ENCODE data around the gene APLF. TPM values are rescaled to one million over a fixed set of nuclear protein-coding genes. Genes with fewer than 3 reads are reported as not detected.

The APLF gene
- total and polyA plus RNA-seq, 2 of the 8 experiments (the other 6 are each of a cell fraction or from before 2014, with no cell fraction given) = 4.4 to 7.3 TPM

GRCh38 chr2:68627615-68628014, 160.2 kb downstream of the APLF start (continued):
- TF ChIP-seq TAF7 (optimal IDR thresholded peaks at IDR 0.05; ENCODE audit: borderline replicate concordance, low read depth, low read length) = no peak
- TF ChIP-seq JUND (IDR thresholded peaks at IDR 0.05; ENCODE audit: low read length) = no peak
- no peak for TF ChIP-seq RXRA (IDR thresholded peaks at IDR 0.05; ENCODE audit: insufficient read depth, low read depth, low read length)
- TF ChIP-seq TAF1 (IDR thresholded peaks at IDR 0.05; ENCODE audit: low read depth, low read length) = no peak

Other genes starting within 250 kb of the APLF start
- 82.1 and 85.1 TPM in 2 replicates for gene PPP3R1, start 215.1 kb upstream of the APLF start, total RNA-seq (2021; fragmentation: NEBNext Ultra II Directional; extraction: Animal tissue kit (Norgen Biotek cat#: 25700))
- gene PPP3R1, start 215.1 kb upstream of the APLF start, polyA plus RNA-seq (2011; rRNA removed) = 5.5 and 9.3 TPM in 2 replicates
- 4.6 and 5.7 TPM in 2 replicates for gene CNRIP1, start 147.6 kb upstream of the APLF start, total RNA-seq (2021; fragmentation: NEBNext Ultra II Directional; extraction: Animal tissue kit (Norgen Biotek cat#: 25700))
- gene CNRIP1, start 147.6 kb upstream of the APLF start, polyA plus RNA-seq (2011; rRNA removed) = 5.0 and 7.0 TPM in 2 replicates
- not detected in 2 replicates for gene PLEK, start 102.3 kb upstream of the APLF start, total RNA-seq (2021; fragmentation: NEBNext Ultra II Directional; extraction: Animal tissue kit (Norgen Biotek cat#: 25700))
- not detected in 2 replicates for gene PLEK, start 102.3 kb upstream of the APLF start, polyA plus RNA-seq (2011; rRNA removed)
- gene FBXO48, start 291 bp upstream of the APLF start, total RNA-seq (2021; fragmentation: NEBNext Ultra II Directional; extraction: Animal tissue kit (Norgen Biotek cat#: 25700)) = 1.1 TPM in 2 replicates
- gene FBXO48, start 291 bp upstream of the APLF start, polyA plus RNA-seq (2011; rRNA removed) = 1.1 and 1.5 TPM in 2 replicates
- gene PROKR1, start 176.0 kb downstream of the APLF start, total RNA-seq (2021; fragmentation: NEBNext Ultra II Directional; extraction: Animal tissue kit (Norgen Biotek cat#: 25700)) = 3.9 and 4.0 TPM in 2 replicates
- gene PROKR1, start 176.0 kb downstream of the APLF start, polyA plus RNA-seq (2011; rRNA removed) = 1.3 and 1.8 TPM in 2 replicates